ENCODE measurements around the gene TNNC1.
A peak's percentile ranks its signal among the peaks of the same experiment; 100 is the strongest.

The TNNC1 gene

GRCh38 chr3:52477076-52477795, 23.4 kb upstream of the TNNC1 start:
- no peak overlapping the region for H3K4me3 ChIP-seq (ENCODE audit: low read depth, low read length)
- DNase-seq (ENCODE audit: low read depth): no peak
- no peak for TF ChIP-seq CTCF (IDR thresholded peaks at IDR 0.05; ENCODE audit: insufficient read depth, low read depth, low read length, missing control alignments)

GRCh38 chr3:52473026-52473425, 19.2 kb upstream of the TNNC1 start:
- DNase-seq (ENCODE audit: low read depth): no peak
- no peak for TF ChIP-seq CTCF (IDR thresholded peaks at IDR 0.05; ENCODE audit: insufficient read depth, low read depth, low read length, missing control alignments)
- H3K4me3 ChIP-seq (ENCODE audit: low read depth, low read length): no peak overlapping the region

GRCh38 chr3:52472239-52473000, 18.6 kb upstream of the TNNC1 start:
- no peak overlapping the region for H3K4me3 ChIP-seq (ENCODE audit: low read depth, low read length)
- DNase-seq (ENCODE audit: low read depth): no peak
- TF ChIP-seq CTCF (IDR thresholded peaks at IDR 0.05; ENCODE audit: insufficient read depth, low read depth, low read length, missing control alignments): no peak

GRCh38 chr3:52471371-52472238, 17.8 kb upstream of the TNNC1 start:
- no peak overlapping the region for H3K4me3 ChIP-seq (ENCODE audit: low read depth, low read length)
- peak; percentile 58 for DNase-seq (ENCODE audit: low read depth)
- peak; percentile 72 for TF ChIP-seq CTCF (IDR thresholded peaks at IDR 0.05; ENCODE audit: insufficient read depth, low read depth, low read length, missing control alignments)

GRCh38 chr3:52470920-52471319, 17.1 kb upstream of the TNNC1 start:
- TF ChIP-seq CTCF (IDR thresholded peaks at IDR 0.05; ENCODE audit: insufficient read depth, low read depth, low read length, missing control alignments): no peak
- no peak overlapping the region for H3K4me3 ChIP-seq (ENCODE audit: low read depth, low read length)
- no peak for DNase-seq (ENCODE audit: low read depth)

GRCh38 chr3:52469001-52469400, 15.2 kb upstream of the TNNC1 start:
- H3K4me3 ChIP-seq (ENCODE audit: low read depth, low read length): no peak overlapping the region
- DNase-seq (ENCODE audit: low read depth): no peak
- TF ChIP-seq CTCF (IDR thresholded peaks at IDR 0.05; ENCODE audit: insufficient read depth, low read depth, low read length, missing control alignments): no peak
